NCI-H526 (cell line): ENCODE data around the gene KLKB1.
A peak's percentile ranks its signal among the peaks of the same experiment; 100 is the strongest.
"Not testable (repeated sequence)": the region's sequence is repeated elsewhere in the genome, so short reads cannot be mapped to it uniquely, and the experiment has no call there.

Experiments used
- DNase-seq, 2 experiments: peaks; one replicate each; lab custom pipeline; 2025; lab: John Stamatoyannopoulos, UW

Gene KLKB1

GRCh38 chr4:186265683-186266652 is 38.7 kb downstream of the KLKB1 start, which contains the start of gene F11:
Gene F11, plus strand, starts transcription at chr4:186266189. Its CDS starts 948 bp downstream, at chr4:186267137.
- no peak for DNase-seq

- no peak for DNase-seq
Observed at GRCh38 chr4:186266729-186267456, 39.6 kb downstream of the KLKB1 start.

GRCh38 chr4:186271081-186271678 is 43.9 kb downstream of the KLKB1 start:
- no peak for DNase-seq

- DNase-seq = no peak
Observed at GRCh38 chr4:186272699-186273391, 45.5 kb downstream of the KLKB1 start.

- DNase-seq = not testable (repeated sequence)
Observed at GRCh38 chr4:186273392-186273789, 46.1 kb downstream of the KLKB1 start.

GRCh38 chr4:186283311-186283710 is 56.0 kb downstream of the KLKB1 start:
- no peak for DNase-seq

GRCh38 chr4:186285147-186285546 is 57.8 kb downstream of the KLKB1 start:
- DNase-seq = no peak

GRCh38 chr4:186286581-186286980 is 59.3 kb downstream of the KLKB1 start:
- no peak for DNase-seq

- no peak for DNase-seq
Observed at GRCh38 chr4:186291256-186291890, 64.1 kb downstream of the KLKB1 start.

- no peak for DNase-seq
Observed at GRCh38 chr4:186294160-186294559, 66.9 kb downstream of the KLKB1 start.

GRCh38 chr4:186296481-186296880 is 69.2 kb downstream of the KLKB1 start:
- DNase-seq = no peak

GRCh38 chr4:186297013-186297645 is 69.8 kb downstream of the KLKB1 start:
- peak; percentile 76 to 80 for DNase-seq

- no peak for DNase-seq
Observed at GRCh38 chr4:186298031-186298647, 70.8 kb downstream of the KLKB1 start.

- DNase-seq = no peak
Observed at GRCh38 chr4:186299291-186299690, 72.0 kb downstream of the KLKB1 start.

- DNase-seq = no peak
Observed at GRCh38 chr4:186300659-186301390, 73.5 kb downstream of the KLKB1 start.

GRCh38 chr4:186304216-186304615 is 76.9 kb downstream of the KLKB1 start:
- DNase-seq = no peak

- no peak for DNase-seq
Observed at GRCh38 chr4:186304866-186305505, 77.7 kb downstream of the KLKB1 start.

GRCh38 chr4:186307497-186307896 is 80.2 kb downstream of the KLKB1 start:
- DNase-seq = no peak

- DNase-seq = no peak
Observed at GRCh38 chr4:186307916-186308315, 80.6 kb downstream of the KLKB1 start.
